Karpas-422 (cell line): ENCODE results near the gene DDX51. TPM values are rescaled to one million over a fixed set of nuclear protein-coding genes. Genes with fewer than 3 reads are reported as not detected.
A peak's percentile ranks its signal among the peaks of the same experiment; 100 is the strongest.

Experiments used
- DNase-seq: peaks from one replicate; pipeline ENCODE4 v3.0.0-alpha.2; 2015
- H2AFZ ChIP-seq: fragments of 200-600 bp; sonication (generic); 2 replicates; pipeline ENCODE4 v1.6.1; 2014; ENCODE audit warnings: antibody characterized with exemption, low read length, mixed read lengths
- H3K27ac ChIP-seq: fragments of 200-600 bp; sonication (generic); 2 replicates; pipeline ENCODE4 v1.5.1; 2014; ENCODE audit warnings: mild to moderate bottlenecking, low read length, moderate library complexity
- H3K27me3 ChIP-seq: fragments of 200-600 bp; sonication (generic); 2 replicates; pipeline ENCODE4 v1.6.1; 2014; ENCODE audit warnings: low read length, mixed read lengths
- H3K36me3 ChIP-seq: fragments of 200-600 bp; sonication (generic); 2 replicates; pipeline ENCODE4 v1.6.1; 2014; ENCODE audit warnings: low read length, mixed read lengths; ENCODE audit not compliant: insufficient read depth
- H3K4me1 ChIP-seq: fragments of 200-600 bp; sonication (generic); 2 replicates; pipeline ENCODE4 v1.6.1; 2014; ENCODE audit warnings: mild to moderate bottlenecking, low read length, mixed read lengths
- H3K4me2 ChIP-seq: fragments of 200-600 bp; sonication (generic); 2 replicates; pipeline ENCODE4 v1.6.1; 2014; ENCODE audit warnings: low read length, low read depth, mild to moderate bottlenecking; ENCODE audit not compliant: poor library complexity, severe bottlenecking
- H3K4me3 ChIP-seq: fragments of 200-600 bp; sonication (generic); 2 replicates; pipeline ENCODE4 v1.5.1; 2014; ENCODE audit warnings: mild to moderate bottlenecking, antibody characterized with exemption, low read length, mixed read lengths
- H3K79me2 ChIP-seq: fragments of 200-600 bp; sonication (generic); 2 replicates; pipeline ENCODE4 v1.6.1; 2014; ENCODE audit warnings: mild to moderate bottlenecking, low read length, mixed read lengths
- H3K9ac ChIP-seq: fragments of 200-600 bp; sonication (generic); 2 replicates; pipeline ENCODE4 v1.6.0; 2014; ENCODE audit warnings: low read length
- H3K9me2 ChIP-seq: fragments of 200-600 bp; sonication (generic), shearing (Covaris generic); replicated peaks from 2 replicates; pipeline ENCODE4 v1.6.0; 2014; ENCODE audit warnings: mild to moderate bottlenecking, low read length, moderate library complexity; ENCODE audit not compliant: insufficient read depth
- H3K9me3 ChIP-seq: fragments of 300-700, 200-600 bp; sonication (generic); 2 replicates; pipeline ENCODE4 v1.6.1; 2014; ENCODE audit warnings: low read length, mixed read lengths
- H4K20me1 ChIP-seq: fragments of 200-600 bp; sonication (generic); 2 replicates; pipeline ENCODE4 v1.6.1; 2014; ENCODE audit warnings: mild to moderate bottlenecking, antibody characterized with exemption, low read length, low read depth; ENCODE audit not compliant: insufficient read depth
- total RNA-seq: library from RNA; depleted of rRNA; stranded (reverse); fragments of >200 nt; shearing (Covaris generic); gene quantifications from 2 replicates; pipeline ENCODE4 v1.2.3, GENCODE V29; 2014; ENCODE audit warnings: low replicate concordance

DDX51 gene
- total RNA-seq, 1 experiment from 2014 or later, result 6.4 TPM

- Histone ChIP-seq H3K27me3 (no peaks in the 10 kb centered on the region), H3K36me3 (no peaks in the 10 kb centered on the region), H3K4me2 (peak overlapping the region; percentile 57), H3K4me1 (peaks cover 40% of the 10 kb centered on the region), H3K9ac (peak overlapping the region; percentile 44), H3K79me2 (no peaks in the 10 kb centered on the region), H2AFZ (no peak overlapping the region), H4K20me1 (no peaks in the 10 kb centered on the region), H3K9me3 (no peaks in the 10 kb centered on the region), H3K4me3 (no peak overlapping the region), H3K27ac (peak overlapping the region; percentile 77), H3K9me2 (no peaks in the 10 kb centered on the region)
- no peak for DNase-seq
Measured at GRCh38 chr12:132180648-132181546, 36.8 kb upstream of the DDX51 start.

- Histone ChIP-seq H3K27ac (peak overlapping the region; percentile 72), H3K9me3 (no peaks in the 10 kb centered on the region), H3K4me1 (peaks cover 40% of the 10 kb centered on the region), H3K9ac (peak overlapping the region; percentile 43; the same call in 1 of the 2 replicates), H3K9me2 (no peaks in the 10 kb centered on the region), H4K20me1 (no peaks in the 10 kb centered on the region), H3K4me2 (peak overlapping the region; percentile 57), H3K36me3 (no peaks in the 10 kb centered on the region), H3K79me2 (no peaks in the 10 kb centered on the region), H3K4me3 (peak overlapping the region; percentile 10; the same call in 1 of the 2 replicates), H2AFZ (no peak overlapping the region), H3K27me3 (no peaks in the 10 kb centered on the region)
- DNase-seq, result peak; percentile 81
Measured at GRCh38 chr12:132179431-132180362, 35.6 kb upstream of the DDX51 start.

- peak; percentile 78 for DNase-seq
- Histone ChIP-seq H4K20me1 (no peaks in the 10 kb centered on the region), H3K9ac (peak overlapping the region; percentile 43; the same call in 1 of the 2 replicates), H3K36me3 (no peaks in the 10 kb centered on the region), H3K4me2 (peak overlapping the region; percentile 57), H3K9me3 (no peaks in the 10 kb centered on the region), H3K27me3 (no peaks in the 10 kb centered on the region), H3K4me3 (peak overlapping the region; percentile 10; the same call in 1 of the 2 replicates), H3K27ac (peak overlapping the region; percentile 72), H3K4me1 (peaks cover 45% of the 10 kb centered on the region), H2AFZ (no peak overlapping the region), H3K9me2 (no peaks in the 10 kb centered on the region), H3K79me2 (no peaks in the 10 kb centered on the region)
Measured at GRCh38 chr12:132178801-132179401, 34.8 kb upstream of the DDX51 start.

- H4K20me1 ChIP-seq, result no peaks in the 10 kb centered on the region
- no peak overlapping the region for H2AFZ ChIP-seq
- no peaks in the 10 kb centered on the region for H3K9me2 ChIP-seq
- peak; percentile 64 for DNase-seq
- H3K4me3 ChIP-seq, result peak overlapping the region; percentile 10; the same call in 1 of the 2 replicates
- no peaks in the 10 kb centered on the region for H3K27me3 ChIP-seq
- H3K4me2 ChIP-seq, result peak overlapping the region; percentile 57
- no peaks in the 10 kb centered on the region for H3K79me2 ChIP-seq
- H3K9me3 ChIP-seq, result no peaks in the 10 kb centered on the region
- H3K27ac ChIP-seq, result no peak overlapping the region; the same call in 1 of the 2 replicates
- peaks cover 50% of the 10 kb centered on the region for H3K4me1 ChIP-seq
- no peaks in the 10 kb centered on the region for H3K36me3 ChIP-seq
- 0 out of 2 replicates have a peak overlapping the region, but pooled peaks have one; percentile 4 for H3K9ac ChIP-seq
Measured at GRCh38 chr12:132178316-132178715, 34.2 kb upstream of the DDX51 start.

- no peak overlapping the region for H3K4me3 ChIP-seq
- H4K20me1 ChIP-seq, result no peaks in the 10 kb centered on the region
- no peaks in the 10 kb centered on the region for H3K79me2 ChIP-seq
- H3K9me3 ChIP-seq, result no peaks in the 10 kb centered on the region
- no peak overlapping the region for H2AFZ ChIP-seq
- H3K9ac ChIP-seq, result no peak overlapping the region
- no peaks in the 10 kb centered on the region for H3K36me3 ChIP-seq
- no peak for DNase-seq
- H3K27ac ChIP-seq, result no peak overlapping the region
- peaks cover 63% of the 10 kb centered on the region for H3K4me1 ChIP-seq
- H3K4me2 ChIP-seq, result no peak overlapping the region
- H3K9me2 ChIP-seq, result no peaks in the 10 kb centered on the region
- no peaks in the 10 kb centered on the region for H3K27me3 ChIP-seq
Measured at GRCh38 chr12:132176920-132177551, 32.9 kb upstream of the DDX51 start.

- no peak for DNase-seq
- Histone ChIP-seq H3K4me3 (no peak overlapping the region), H3K9ac (no peak overlapping the region), H4K20me1 (no peaks in the 10 kb centered on the region), H3K9me3 (no peaks in the 10 kb centered on the region), H3K27me3 (no peaks in the 10 kb centered on the region), H3K36me3 (no peaks in the 10 kb centered on the region), H3K9me2 (no peaks in the 10 kb centered on the region), H2AFZ (no peak overlapping the region), H3K79me2 (no peaks in the 10 kb centered on the region), H3K4me2 (no peak overlapping the region), H3K4me1 (peaks cover 69% of the 10 kb centered on the region), H3K27ac (no peak overlapping the region)
Measured at GRCh38 chr12:132176385-132176919, 32.3 kb upstream of the DDX51 start.

- Histone ChIP-seq H3K27ac (no peak overlapping the region), H3K79me2 (no peaks in the 10 kb centered on the region), H4K20me1 (no peaks in the 10 kb centered on the region), H3K4me2 (no peak overlapping the region), H2AFZ (no peak overlapping the region), H3K9me3 (no peaks in the 10 kb centered on the region), H3K27me3 (no peaks in the 10 kb centered on the region), H3K9me2 (no peaks in the 10 kb centered on the region), H3K4me1 (peaks cover 69% of the 10 kb centered on the region), H3K4me3 (no peak overlapping the region), H3K36me3 (no peaks in the 10 kb centered on the region), H3K9ac (no peak overlapping the region)
- DNase-seq, result no peak
Measured at GRCh38 chr12:132175496-132176384, 31.6 kb upstream of the DDX51 start.
